Naive thymus-derived CD4-positive, alpha-beta T cell (primary cell): Measurements from ENCODE around the gene KPNB1. TPM values are rescaled to one million over a fixed set of nuclear protein-coding genes. Genes with fewer than 3 reads are reported as not detected.

Source experiments
- ATAC-seq: fragments of 150-1000 bp; cut with Tn5 transposase; 2 replicates; pipeline ENCODE4 v1.10.0; 2021; ENCODE audit warnings: mild to moderate bottlenecking, moderate library complexity
- CTCF ChIA-PET: fragments of 350-600 bp; sonication (Branson Sonifier 250); formaldehyde crosslinking; loops from one replicate; lab custom pipeline; 2021; ENCODE audit warnings: antibody characterized with exemption; lab: Charles Lee
- POLR2A ChIA-PET: fragments of 350-600 bp; sonication (Branson Sonifier 250); formaldehyde crosslinking; loops from one replicate; lab custom pipeline; 2021; ENCODE audit warnings: antibody characterized with exemption, inconsistent platforms; lab: Charles Lee
- DNase-seq, 9 donors: peaks; one replicate each; pipeline versions ENCODE4 v3.0.0 to v3.0.0-alpha.2; 2020 to 2022; ENCODE audit warnings: mixed read lengths in 1 of 9
- H3K27ac ChIP-seq: one replicate; pipeline ENCODE4 v1.7.0; 2013; ENCODE audit warnings: mild to moderate bottlenecking, low read depth, low read length, moderate library complexity
- H3K27me3 ChIP-seq, 2 donors: one replicate each; pipeline ENCODE4 v1.7.0; 2013; ENCODE audit warnings: low read length in 2 of 2, mild to moderate bottlenecking in 2 of 2, moderate library complexity in 2 of 2; ENCODE audit not compliant: control insufficient read depth in 2 of 2, insufficient read depth in 2 of 2
- H3K36me3 ChIP-seq, 3 experiments: 1 replicate in 2 of 3; 2 replicates in 1 of 3; pipeline ENCODE4 v1.7.0; 2013; ENCODE audit warnings: low read length in 3 of 3, mild to moderate bottlenecking in 3 of 3, moderate library complexity in 1 of 3; ENCODE audit not compliant: insufficient read depth in 3 of 3, control insufficient read depth in 2 of 3
- H3K4me1 ChIP-seq, 2 donors: one replicate each; pipeline ENCODE4 v1.7.0; 2013; ENCODE audit warnings: low read length in 2 of 2, mild to moderate bottlenecking in 2 of 2, moderate library complexity in 1 of 2; ENCODE audit not compliant: control insufficient read depth in 2 of 2, insufficient read depth in 2 of 2
- H3K4me3 ChIP-seq: 2 replicates; pipeline ENCODE4 v1.7.0; 2013; ENCODE audit warnings: mild to moderate bottlenecking, low read length
- H3K9me3 ChIP-seq, 3 experiments: 1 replicate in 2 of 3; 2 replicates in 1 of 3; pipeline ENCODE4 v1.7.0; 2013; ENCODE audit warnings: low read length in 3 of 3; ENCODE audit not compliant: control insufficient read depth in 2 of 3
- H3K27ac Mint-ChIP-seq, 9 donors: one replicate each; pipeline ENCODE4 v1.8.0; 2020 to 2022; ENCODE audit warnings: mixed read lengths in 9 of 9, mild to moderate bottlenecking in 8 of 9, moderate library complexity in 5 of 9, inconsistent platforms in 2 of 9
- H3K27me3 Mint-ChIP-seq, 5 donors: one replicate each; pipeline ENCODE4 v1.8.0; 2021 to 2022; ENCODE audit warnings: mixed read lengths in 5 of 5, mild to moderate bottlenecking in 1 of 5
- H3K36me3 Mint-ChIP-seq, 5 donors: one replicate each; pipeline ENCODE4 v1.8.0; 2020 to 2022; ENCODE audit warnings: mixed read lengths in 5 of 5, mild to moderate bottlenecking in 3 of 5, inconsistent platforms in 1 of 5
- H3K4me1 Mint-ChIP-seq, 7 donors: one replicate each; pipeline ENCODE4 v1.8.0; 2020 to 2022; ENCODE audit warnings: mixed read lengths in 7 of 7, mild to moderate bottlenecking in 3 of 7, inconsistent platforms in 1 of 7
- H3K4me3 Mint-ChIP-seq, 10 donors: one replicate each; pipeline ENCODE4 v1.8.0; 2020 to 2022; ENCODE audit warnings: mild to moderate bottlenecking in 10 of 10, mixed read lengths in 10 of 10, moderate library complexity in 6 of 10, inconsistent platforms in 2 of 10
- H3K9me3 Mint-ChIP-seq, 11 donors: one replicate each; pipeline ENCODE4 v1.8.0; 2020 to 2022; ENCODE audit warnings: mixed read lengths in 11 of 11, mild to moderate bottlenecking in 4 of 11, inconsistent platforms in 1 of 11, moderate library complexity in 1 of 11
- intact Hi-C, 2 donors: fragments of 100-400 bp; cut with micrococcal nuclease; formaldehyde crosslinking; loops; one replicate each; pipeline ENCODE4 v1.15.1; 2023
- polyA plus RNA-seq, 2 donors: library from polyadenylated mRNA; unstranded; fragments of 300-500 nt; fragmentation: Illumina TruSeq; gene quantifications; one replicate each; pipeline ENCODE4 v1.2.3, GENCODE V29; 2021
- total RNA-seq, 6 experiments: library from RNA in 5 of 6; stranded (reverse) in 5 of 6; gene quantifications; 1 replicate in 5 of 6; 2 replicates in 1 of 6; pipeline ENCODE4 v1.2.3 and lab custom pipeline; 2021 to 2026

Gene KPNB1
- total and polyA plus RNA-seq, 7 experiments from 2014 or later = 21.1 to 465 (median 205) TPM

DNA sequence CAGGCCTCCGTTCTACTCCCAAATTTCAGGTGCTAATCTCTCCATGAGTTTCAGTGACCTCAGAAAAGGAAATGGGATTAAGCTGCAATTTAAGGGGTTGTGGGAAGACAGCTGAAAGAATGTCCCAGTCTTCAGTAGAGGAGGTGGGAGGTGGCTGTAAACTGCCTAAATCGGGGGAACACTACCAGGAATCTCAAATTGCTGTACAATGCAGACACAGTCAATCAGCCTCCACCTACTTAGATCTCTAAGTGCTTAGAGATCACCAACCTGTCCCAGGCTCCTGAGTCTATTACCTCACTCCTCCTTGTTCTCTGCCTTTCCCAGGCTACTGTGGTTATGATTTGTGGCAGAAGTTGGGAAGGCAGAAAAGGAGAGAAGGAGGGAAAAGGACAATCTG is 75.0 kb downstream of the KPNB1 start:
- H3K4me3 Mint-ChIP-seq = no peak overlapping the region
- no peak for DNase-seq
- ChIA-PET POLR2A (interaction anchor here (0.6 kb wide), 1 partner anchor 86 kb away, joined by 3 read pairs; no protein-coding TSS in a partner anchor), CTCF (interaction anchor here (0.6 kb wide), 1 partner anchor 59 kb away, joined by 3 read pairs; no protein-coding TSS in a partner anchor)
- H3K27me3 Mint-ChIP-seq = peaks cover 0 to 10% (median 7%) of the 10 kb centered on the region in 5 donors
- no peaks in the 10 kb centered on the region for H3K36me3 Mint-ChIP-seq
- no peak for ATAC-seq
- peak overlapping the region in 1 of 9 donors; percentile 54 for H3K27ac Mint-ChIP-seq
- Histone ChIP-seq H3K4me1 (peaks cover 19 to 43% of the 10 kb centered on the region in 2 donors), H3K4me3 (no peak overlapping the region), H3K27ac (no peak overlapping the region), H3K36me3 (no peaks in the 10 kb centered on the region), H3K27me3 (no peaks in the 10 kb centered on the region), H3K9me3 (no peaks in the 10 kb centered on the region)
- H3K4me1 Mint-ChIP-seq = peaks cover 12 to 72% (median 31%) of the 10 kb centered on the region in 7 donors
- H3K9me3 Mint-ChIP-seq = no peaks in the 10 kb centered on the region
- intact Hi-C loops = no loop called here

DNA sequence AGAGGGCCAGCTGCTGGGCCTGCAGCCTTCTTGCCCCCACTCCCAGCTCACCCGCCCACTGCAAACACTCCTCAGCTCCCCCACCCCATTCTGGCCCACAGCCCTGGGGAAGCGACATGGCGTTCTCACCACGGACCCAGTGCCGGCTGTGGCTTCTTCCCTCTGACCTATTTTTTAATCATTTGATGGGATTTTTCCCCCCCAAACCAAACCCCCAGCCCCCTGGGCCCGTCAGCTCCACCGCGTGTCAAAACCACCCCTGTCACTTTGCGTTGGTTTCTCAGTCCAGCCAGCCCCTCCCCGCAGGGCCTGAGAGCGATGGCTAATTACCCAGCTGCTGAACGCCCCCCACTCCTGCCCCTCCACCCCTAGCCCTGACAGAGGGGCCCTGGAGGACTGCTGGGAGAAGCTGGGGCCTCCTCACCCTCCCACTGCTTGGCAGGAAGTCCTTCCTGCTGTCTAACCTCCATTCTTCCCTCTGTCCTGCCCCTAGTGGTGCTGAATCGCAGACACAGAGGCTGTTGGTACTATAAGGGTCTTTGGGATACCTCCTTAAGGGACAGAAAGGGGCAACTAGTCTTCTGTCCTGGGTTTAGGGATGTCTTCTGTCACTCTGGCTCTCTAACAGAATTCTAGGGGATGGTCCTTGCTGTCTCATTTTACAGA is 75.9 kb downstream of the KPNB1 start:
- no peaks in the 10 kb centered on the region for H3K36me3 Mint-ChIP-seq
- H3K27me3 Mint-ChIP-seq = peaks cover 0 to 13% (median 7%) of the 10 kb centered on the region in 5 donors
- Histone ChIP-seq H3K27ac (no peak overlapping the region), H3K27me3 (no peaks in the 10 kb centered on the region), H3K36me3 (no peaks in the 10 kb centered on the region), H3K4me3 (no peak overlapping the region), H3K4me1 (peaks cover 16 to 41% of the 10 kb centered on the region in 2 donors), H3K9me3 (no peaks in the 10 kb centered on the region)
- no peak overlapping the region for H3K4me3 Mint-ChIP-seq
- peaks cover 12 to 70% (median 22%) of the 10 kb centered on the region in 7 donors for H3K4me1 Mint-ChIP-seq
- ATAC-seq (no peak), DNase-seq (no peak)
- peak overlapping the region in 2 of 9 donors; percentile 54 to 63 for H3K27ac Mint-ChIP-seq
- H3K9me3 Mint-ChIP-seq = no peaks in the 10 kb centered on the region
- ChIA-PET CTCF (no interaction called here), POLR2A (no interaction called here)
- intact Hi-C loops = no loop called here

DNA sequence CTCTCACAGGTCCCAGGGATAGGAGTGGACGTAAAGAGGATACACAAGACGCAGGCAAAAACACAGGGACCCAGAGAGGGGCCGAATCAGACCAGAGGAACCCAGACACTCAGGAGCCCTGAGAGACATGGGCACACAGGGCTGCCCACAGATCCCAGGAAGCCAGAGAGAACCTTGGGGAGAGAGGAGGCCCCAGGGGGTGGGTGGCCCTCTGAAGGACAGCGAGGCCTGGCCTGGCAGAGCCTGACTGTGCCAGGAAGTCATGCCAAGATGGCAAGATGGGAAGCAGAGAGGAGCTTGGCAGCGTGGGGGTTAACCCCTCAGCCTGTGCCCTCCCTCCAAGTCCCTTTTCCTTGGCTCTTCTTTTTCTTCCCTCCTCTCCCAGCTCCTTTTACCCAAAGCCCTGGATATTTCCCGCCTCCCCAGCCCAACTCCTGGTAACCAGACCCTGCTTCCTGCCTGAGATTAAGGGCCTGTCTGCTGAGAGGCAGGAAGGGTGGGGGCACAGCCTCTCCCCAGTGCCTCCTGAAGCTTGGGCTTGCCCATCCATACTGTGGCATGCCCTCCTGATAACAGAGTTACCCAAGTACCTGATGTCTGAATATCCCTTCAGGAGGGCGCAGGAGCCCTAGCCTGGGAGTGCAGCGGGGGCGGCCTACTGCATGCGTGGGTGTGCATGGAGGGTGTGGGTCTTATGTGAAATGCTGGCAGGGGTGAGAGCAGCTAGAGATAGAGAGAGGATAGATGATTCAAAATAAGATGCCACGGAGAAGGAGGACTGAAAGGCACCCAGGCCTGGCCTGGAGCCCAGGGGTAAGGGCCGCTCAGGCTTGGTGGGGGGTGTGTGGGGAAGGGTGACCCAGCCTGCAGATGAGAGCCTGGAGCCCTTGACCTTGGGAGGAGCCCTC is 77.3 kb downstream of the KPNB1 start:
- CTCF ChIA-PET = no interaction called here
- no peaks in the 10 kb centered on the region for H3K9me3 ChIP-seq
- H3K4me3 ChIP-seq = no peak overlapping the region
- no peaks in the 10 kb centered on the region for H3K36me3 Mint-ChIP-seq
- intact Hi-C loops = no loop called here
- peak overlapping the region in 1 of 9 donors; percentile 43 for H3K27ac Mint-ChIP-seq
- H3K27me3 ChIP-seq = no peaks in the 10 kb centered on the region
- H3K27ac ChIP-seq = no peak overlapping the region
- no peak for ATAC-seq
- POLR2A ChIA-PET = interaction anchor here (0.6 to 1.2 kb wide), 3 partner anchors 22 to 27 kb away, joined by 3 to 4 read pairs (median 3); no protein-coding TSS in a partner anchor
- H3K36me3 ChIP-seq = no peaks in the 10 kb centered on the region
- peak overlapping the region in 2 of 10 donors; percentile 8 to 37 for H3K4me3 Mint-ChIP-seq
- peaks cover 0 to 14% (median 4%) of the 10 kb centered on the region in 5 donors for H3K27me3 Mint-ChIP-seq
- DNase-seq = no peak
- peaks cover 3 to 39% of the 10 kb centered on the region in 2 donors for H3K4me1 ChIP-seq
- peaks cover 10 to 68% (median 16%) of the 10 kb centered on the region in 7 donors for H3K4me1 Mint-ChIP-seq
- H3K9me3 Mint-ChIP-seq = no peaks in the 10 kb centered on the region

DNA sequence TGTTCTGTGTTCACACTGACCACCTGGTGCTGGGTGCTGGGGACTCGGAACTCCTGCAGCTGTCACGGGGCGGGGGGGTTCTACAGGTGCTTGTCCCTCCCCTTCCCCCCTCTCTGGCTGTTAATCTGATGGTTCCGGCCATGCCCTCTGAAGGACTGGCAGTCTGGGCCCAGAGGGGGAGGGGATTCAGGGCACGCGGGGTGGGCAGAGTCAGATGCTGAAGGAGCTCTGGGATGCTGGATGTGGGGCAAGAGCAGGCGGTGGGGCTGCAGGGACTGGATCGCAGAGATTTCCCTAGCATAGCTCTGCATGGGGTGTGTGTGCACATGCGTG is 78.0 kb downstream of the KPNB1 start:
- intact Hi-C loops = no loop called here
- no peaks in the 10 kb centered on the region for H3K36me3 Mint-ChIP-seq
- no peaks in the 10 kb centered on the region for H3K36me3 ChIP-seq
- H3K27me3 ChIP-seq = no peaks in the 10 kb centered on the region
- peaks cover 0 to 14% (median 4%) of the 10 kb centered on the region in 5 donors for H3K27me3 Mint-ChIP-seq
- no peak overlapping the region for H3K27ac ChIP-seq
- H3K9me3 Mint-ChIP-seq = no peaks in the 10 kb centered on the region
- ChIA-PET POLR2A (interaction anchor here (0.8 kb wide), 1 partner anchor 27 kb away, joined by 4 read pairs; no protein-coding TSS in a partner anchor), CTCF (no interaction called here)
- no peak for DNase-seq
- H3K4me1 Mint-ChIP-seq = peaks cover 16 to 70% (median 21%) of the 10 kb centered on the region in 7 donors
- no peak overlapping the region for H3K4me3 ChIP-seq
- peaks cover 8 to 40% of the 10 kb centered on the region in 2 donors for H3K4me1 ChIP-seq
- no peak for ATAC-seq
- H3K9me3 ChIP-seq = no peaks in the 10 kb centered on the region
- H3K27ac Mint-ChIP-seq = no peak overlapping the region
- H3K4me3 Mint-ChIP-seq = no peak overlapping the region

DNA sequence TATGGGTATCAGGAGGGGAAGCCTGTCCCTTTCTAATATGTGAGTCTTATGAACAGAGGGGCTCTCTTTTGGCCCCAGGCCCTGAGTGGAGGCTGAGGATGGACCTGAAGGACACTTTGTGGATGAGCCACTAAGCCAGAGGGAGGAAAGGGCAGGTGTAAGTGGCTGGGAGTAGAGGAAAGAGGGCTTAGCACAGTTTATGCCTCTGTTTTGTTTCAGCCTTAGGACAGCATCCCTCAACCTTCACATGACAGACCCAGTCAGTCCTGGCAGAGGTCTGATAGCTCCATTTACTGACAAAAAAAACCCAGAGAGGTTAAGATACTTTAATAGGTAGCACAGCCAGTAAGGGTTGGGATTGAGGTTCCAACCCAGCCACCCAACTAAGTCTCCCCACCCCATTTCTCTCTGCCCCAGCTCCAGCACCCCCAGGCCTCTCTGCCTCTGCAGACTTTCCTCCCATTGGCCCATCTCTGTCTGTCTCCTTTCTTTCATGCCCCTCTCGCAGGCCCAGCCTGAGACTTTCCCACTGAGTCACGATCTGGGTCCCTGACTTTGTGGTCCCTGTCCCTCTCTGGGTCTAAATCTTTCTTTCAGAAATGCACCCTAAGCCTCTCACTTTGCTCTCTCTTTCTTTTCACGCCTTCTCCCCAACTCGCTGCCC is 78.6 kb downstream of the KPNB1 start:
- peak overlapping the region in 1 of 9 donors; percentile 65 for H3K27ac Mint-ChIP-seq
- intact Hi-C loops = no loop called here
- peaks cover 12 to 42% of the 10 kb centered on the region in 2 donors for H3K4me1 ChIP-seq
- H3K4me3 ChIP-seq = no peak overlapping the region
- no peak for ATAC-seq
- H3K9me3 ChIP-seq = no peaks in the 10 kb centered on the region
- peaks cover 0 to 14% (median 4%) of the 10 kb centered on the region in 5 donors for H3K27me3 Mint-ChIP-seq
- no peak overlapping the region for H3K27ac ChIP-seq
- H3K4me3 Mint-ChIP-seq = no peak overlapping the region
- POLR2A ChIA-PET = interaction anchor here (0.8 kb wide), 1 partner anchor 27 kb away, joined by 4 read pairs; no protein-coding TSS in a partner anchor
- H3K36me3 ChIP-seq = no peaks in the 10 kb centered on the region
- no peaks in the 10 kb centered on the region for H3K36me3 Mint-ChIP-seq
- H3K4me1 Mint-ChIP-seq = peaks cover 18 to 73% (median 25%) of the 10 kb centered on the region in 7 donors
- DNase-seq = no peak
- no peaks in the 10 kb centered on the region for H3K27me3 ChIP-seq
- CTCF ChIA-PET = interaction anchor here (0.6 kb wide), 1 partner anchor 28 kb away, joined by 5 read pairs; no protein-coding TSS in a partner anchor
- H3K9me3 Mint-ChIP-seq = no peaks in the 10 kb centered on the region

DNA sequence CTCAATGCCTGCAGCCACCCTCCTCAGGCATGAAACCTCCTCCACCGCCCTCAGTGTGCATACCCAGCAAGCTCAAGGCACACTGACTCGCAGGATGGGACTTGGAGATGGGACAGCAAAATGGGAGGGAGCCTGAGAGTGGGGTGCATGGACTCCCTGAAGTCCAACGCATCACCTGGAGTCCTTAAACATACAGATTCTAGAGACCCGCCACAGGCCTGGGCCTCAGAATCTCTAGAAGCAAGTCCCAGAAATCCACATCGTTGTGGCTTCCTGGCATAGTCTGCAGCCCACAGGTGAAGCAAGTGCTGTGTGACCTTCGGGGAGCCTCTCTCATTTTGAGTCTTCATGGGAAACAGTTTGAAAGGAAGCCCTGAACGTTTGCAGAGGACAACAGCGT is 79.8 kb downstream of the KPNB1 start:
- ChIA-PET POLR2A (no interaction called here), CTCF (no interaction called here)
- peaks cover 17 to 42% of the 10 kb centered on the region in 2 donors for H3K4me1 ChIP-seq
- ATAC-seq (no peak), DNase-seq (no peak)
- H3K27me3 ChIP-seq = no peaks in the 10 kb centered on the region
- Mint-ChIP-seq H3K9me3 (no peaks in the 10 kb centered on the region), H3K4me1 (peaks cover 18 to 76% (median 32%) of the 10 kb centered on the region in 7 donors), H3K27me3 (peaks cover 0 to 21% (median 7%) of the 10 kb centered on the region in 5 donors), H3K36me3 (no peaks in the 10 kb centered on the region), H3K27ac (peak overlapping the region in 1 of 9 donors; percentile 50), H3K4me3 (no peak overlapping the region)
- intact Hi-C loops = no loop called here
- H3K27ac ChIP-seq = no peak overlapping the region
- H3K36me3 ChIP-seq = no peaks in the 10 kb centered on the region
- no peaks in the 10 kb centered on the region for H3K9me3 ChIP-seq
- H3K4me3 ChIP-seq = no peak overlapping the region
